Measurements from ENCODE around the gene CACNA1H.
"Not testable (repeated sequence)": the region's sequence is repeated elsewhere in the genome, so short reads cannot be mapped to it uniquely, and the experiment has no call there.

GRCh38 chr16:1243363-1243762, 90.5 kb downstream of the CACNA1H start:
- TF ChIP-seq CTCF, POLR2AphosphoS5, POLR2A (IDR thresholded peaks at IDR 0.05): not testable (repeated sequence)
